ENCODE data around the gene INPP1. TPM values are rescaled to one million over a fixed set of nuclear protein-coding genes. Genes with fewer than 3 reads are reported as not detected.

The INPP1 gene
- total RNA-seq, 1 experiment from 2014 or later = 4.3 TPM

DNA sequence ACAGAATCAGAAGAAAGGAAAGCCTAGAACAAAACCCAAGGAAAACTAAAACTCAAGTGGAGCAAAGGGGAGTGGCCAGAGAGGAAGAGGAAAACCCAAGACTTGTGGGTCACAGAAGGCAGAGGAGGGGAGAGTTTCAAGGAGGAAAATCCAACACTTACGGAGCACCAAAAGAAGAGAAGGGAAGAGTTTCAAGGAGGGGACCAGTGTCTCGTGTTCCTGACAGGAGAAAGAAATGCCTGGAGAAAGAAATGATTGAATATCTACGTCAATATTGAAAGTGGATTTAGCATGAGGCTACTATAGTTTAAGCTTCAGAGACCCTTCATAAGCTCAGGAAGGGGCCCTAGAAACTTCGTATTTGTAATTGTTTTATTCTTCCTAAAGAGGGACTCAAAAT, 63.4 kb downstream of the INPP1 start:
- no peak overlapping the region for H3K27ac ChIP-seq (ENCODE audit: insufficient read length, low read depth, low read length)
- no peak overlapping the region for H3K23ac ChIP-seq (ENCODE audit: insufficient read length, low read depth, low read length)
- H2AFZ ChIP-seq (ENCODE audit: low read length) = no peak overlapping the region
- no peak overlapping the region for H4K5ac ChIP-seq (ENCODE audit: insufficient read length, low read depth, low read length)
- H3K9ac ChIP-seq (ENCODE audit: extremely low read depth, insufficient read length, low read length) = no peak overlapping the region
- no peak for DNase-seq
- no peak overlapping the region for H2AK5ac ChIP-seq (ENCODE audit: insufficient read length, low read length)
- H3K14ac ChIP-seq (ENCODE audit: insufficient read depth, low read length) = no peak overlapping the region
- no peaks in the 10 kb centered on the region for H3K79me2 ChIP-seq (ENCODE audit: insufficient read depth, low read length)
- H2BK120ac ChIP-seq (ENCODE audit: low read depth, low read length, poor library complexity, severe bottlenecking) = no peak overlapping the region
- H2BK15ac ChIP-seq (ENCODE audit: low read depth, low read length) = no peak overlapping the region
- H4K20me1 ChIP-seq (ENCODE audit: control insufficient read depth, insufficient read depth, insufficient read length) = no peaks in the 10 kb centered on the region
- H3K4me2 ChIP-seq (ENCODE audit: insufficient read depth, insufficient read length, low read length) = no peak overlapping the region
- H3K4me1 Mint-ChIP-seq = peaks cover 10 to 11% of the 10 kb centered on the region in 2 experiments
- TF ChIP-seq CTCF (conservative IDR thresholded peaks at IDR 0.05) = no peak
- WGBS (ENCODE audit: extremely low coverage, insufficient read length, low lambda C conversion rate) = no CpG with 5 or more reads among the region's 4 CpGs
- H3K4me3 Mint-ChIP-seq = no peak overlapping the region
- no peak overlapping the region for H2BK12ac ChIP-seq (ENCODE audit: insufficient read length, low read depth, low read length)
- no peak overlapping the region for H3K18ac ChIP-seq (ENCODE audit: insufficient read length, low read depth, low read length)
- H3K79me1 ChIP-seq (ENCODE audit: insufficient read depth, low read depth, low read length, poor library complexity, severe bottlenecking) = no peaks in the 10 kb centered on the region
- H3K4ac ChIP-seq (ENCODE audit: low read depth, low read length) = no peak overlapping the region
- no peak overlapping the region for H2BK5ac ChIP-seq (ENCODE audit: insufficient read length, low read length)
- no peak overlapping the region for H3K27ac Mint-ChIP-seq
- H3K56ac ChIP-seq (ENCODE audit: insufficient read length, low read depth, low read length) = no peak overlapping the region
- H3K9me3 ChIP-seq (ENCODE audit: control insufficient read depth, low read depth, low read length) = no peaks in the 10 kb centered on the region
- H3K9me3 Mint-ChIP-seq = no peaks in the 10 kb centered on the region
- no peaks in the 10 kb centered on the region for H3K36me3 Mint-ChIP-seq (ENCODE audit: insufficient read depth in 1 of 3, low read depth in 3 of 3)
- peak overlapping the region; percentile 60 for H2BK20ac ChIP-seq (ENCODE audit: low read depth, low read length, poor library complexity, severe bottlenecking)
- no peak overlapping the region for H4K8ac ChIP-seq (replicated peaks; ENCODE audit: insufficient read length, low read depth, low read length)
- H3K23me2 ChIP-seq (ENCODE audit: insufficient read length, low read depth, low read length, poor library complexity, severe bottlenecking) = peaks cover 8% of the 10 kb centered on the region
- no peak overlapping the region for H4K91ac ChIP-seq (ENCODE audit: insufficient read length, low read depth, low read length)
- H3K27me3 ChIP-seq (ENCODE audit: insufficient read depth, low read length) = no peaks in the 10 kb centered on the region; the same call in 1 of the 2 replicates
- no peak overlapping the region for H3T11ph ChIP-seq (ENCODE audit: low read length)
- no peaks in the 10 kb centered on the region for H3K4me1 ChIP-seq (ENCODE audit: insufficient read depth, low read length)
- H3K27me3 Mint-ChIP-seq (ENCODE audit: low read depth) = peaks cover 20% of the 10 kb centered on the region

Data from H9 (cell line).